Measurements from ENCODE around the gene ZIC4.

DNA sequence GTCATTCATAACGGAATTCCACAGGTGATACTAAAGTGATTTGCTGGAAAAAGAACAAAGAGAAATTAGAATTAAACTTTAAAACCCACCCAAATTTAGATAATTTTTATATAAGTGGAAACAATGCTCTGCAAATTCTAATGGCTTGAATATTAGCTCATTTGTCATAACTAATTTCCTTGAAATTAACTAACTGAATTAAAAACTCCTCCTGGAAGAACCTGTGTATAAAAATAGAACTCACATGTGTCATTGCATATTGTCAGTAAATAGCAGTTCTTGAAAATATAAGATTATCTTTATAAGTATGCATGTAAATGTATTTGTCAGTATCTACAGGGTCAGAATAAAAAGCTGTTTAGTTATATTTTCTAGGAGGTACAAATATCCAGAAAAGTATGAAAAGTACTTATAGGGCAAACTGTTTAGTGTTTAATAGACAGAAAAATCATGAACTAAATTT is 19.1 kb upstream of the ZIC4 start:
- TF ChIP-seq, protein P1, sequence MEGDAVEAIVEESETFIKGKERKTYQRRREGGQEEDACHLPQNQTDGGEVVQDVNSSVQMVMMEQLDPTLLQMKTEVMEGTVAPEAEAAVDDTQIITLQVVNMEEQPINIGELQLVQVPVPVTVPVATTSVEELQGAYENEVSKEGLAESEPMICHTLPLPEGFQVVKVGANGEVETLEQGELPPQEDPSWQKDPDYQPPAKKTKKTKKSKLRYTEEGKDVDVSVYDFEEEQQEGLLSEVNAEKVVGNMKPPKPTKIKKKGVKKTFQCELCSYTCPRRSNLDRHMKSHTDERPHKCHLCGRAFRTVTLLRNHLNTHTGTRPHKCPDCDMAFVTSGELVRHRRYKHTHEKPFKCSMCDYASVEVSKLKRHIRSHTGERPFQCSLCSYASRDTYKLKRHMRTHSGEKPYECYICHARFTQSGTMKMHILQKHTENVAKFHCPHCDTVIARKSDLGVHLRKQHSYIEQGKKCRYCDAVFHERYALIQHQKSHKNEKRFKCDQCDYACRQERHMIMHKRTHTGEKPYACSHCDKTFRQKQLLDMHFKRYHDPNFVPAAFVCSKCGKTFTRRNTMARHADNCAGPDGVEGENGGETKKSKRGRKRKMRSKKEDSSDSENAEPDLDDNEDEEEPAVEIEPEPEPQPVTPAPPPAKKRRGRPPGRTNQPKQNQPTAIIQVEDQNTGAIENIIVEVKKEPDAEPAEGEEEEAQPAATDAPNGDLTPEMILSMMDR (conservative IDR thresholded peaks at IDR 0.05; ENCODE audit: low read depth, low read length) = no peak
- TF ChIP-seq POLR2A (IDR thresholded peaks at IDR 0.05; ENCODE audit: low read depth, low read length) (no peak), MAFK (IDR thresholded peaks at IDR 0.05; ENCODE audit: low read depth, low read length) (no peak), MAZ (IDR thresholded peaks at IDR 0.05; ENCODE audit: borderline replicate concordance, low read depth, low read length) (no peak)
- TF ChIP-seq, protein P2, sequence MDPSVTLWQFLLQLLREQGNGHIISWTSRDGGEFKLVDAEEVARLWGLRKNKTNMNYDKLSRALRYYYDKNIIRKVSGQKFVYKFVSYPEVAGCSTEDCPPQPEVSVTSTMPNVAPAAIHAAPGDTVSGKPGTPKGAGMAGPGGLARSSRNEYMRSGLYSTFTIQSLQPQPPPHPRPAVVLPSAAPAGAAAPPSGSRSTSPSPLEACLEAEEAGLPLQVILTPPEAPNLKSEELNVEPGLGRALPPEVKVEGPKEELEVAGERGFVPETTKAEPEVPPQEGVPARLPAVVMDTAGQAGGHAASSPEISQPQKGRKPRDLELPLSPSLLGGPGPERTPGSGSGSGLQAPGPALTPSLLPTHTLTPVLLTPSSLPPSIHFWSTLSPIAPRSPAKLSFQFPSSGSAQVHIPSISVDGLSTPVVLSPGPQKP (IDR thresholded peaks at IDR 0.05; ENCODE audit: borderline replicate concordance, low read depth, low read length) = no peak
